DLD1 (cell line): ENCODE results near the gene FAM217B.

ENCODE experiments used
- in situ Hi-C: cut with HindIII; loops from 2 replicates; pipeline ENCODE4 v1.10.0; 2017; ENCODE audit warnings: low sequenced_read_pairs

The FAM217B gene, protein sequence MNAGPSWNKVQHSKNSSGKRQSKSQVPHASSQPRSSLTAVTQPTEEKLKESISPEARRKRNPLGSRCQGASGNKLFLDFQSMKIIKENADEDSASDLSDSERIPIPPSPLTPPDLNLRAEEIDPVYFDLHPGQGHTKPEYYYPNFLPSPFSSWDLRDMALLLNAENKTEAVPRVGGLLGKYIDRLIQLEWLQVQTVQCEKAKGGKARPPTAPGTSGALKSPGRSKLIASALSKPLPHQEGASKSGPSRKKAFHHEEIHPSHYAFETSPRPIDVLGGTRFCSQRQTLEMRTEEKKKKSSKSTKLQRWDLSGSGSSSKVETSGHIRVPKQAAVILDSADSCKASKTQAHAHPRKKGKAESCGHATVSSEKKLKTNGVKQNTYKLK

GRCh38 chr20:59940129-59940955 is at the start of gene FAM217B, which contains the start of gene PPP1R3D:
Gene FAM217B (plus strand): TSS chr20:59940389. CDS start chr20:59943944, 3,555 bp downstream.
Gene PPP1R3D (minus strand): TSS chr20:59940305. CDS start chr20:59939931, 374 bp downstream.
- in situ Hi-C loops: no loop called here

DNA sequence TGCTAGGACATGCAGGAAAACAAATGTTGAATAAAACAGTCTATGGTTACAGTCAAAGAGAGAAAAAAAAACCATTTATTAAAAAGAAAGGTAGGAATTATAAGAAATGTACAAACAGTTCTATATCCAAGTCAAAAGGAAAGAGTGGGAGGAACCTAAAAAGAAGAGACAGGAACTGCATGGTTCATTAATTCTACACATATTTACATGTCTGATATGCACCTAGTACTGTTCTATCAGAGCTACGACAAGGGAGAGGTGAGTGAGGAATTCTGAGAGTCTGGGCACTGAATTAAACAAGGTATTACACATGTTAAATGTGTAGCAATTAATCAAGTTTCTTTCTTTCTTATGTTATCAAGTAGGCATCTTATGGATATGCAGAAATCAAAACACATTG is 48.6 kb upstream of the FAM217B start:
- in situ Hi-C loops: no loop called here

GRCh38 chr20:59895908-59896307 is 44.3 kb upstream of the FAM217B start:
- in situ Hi-C loops: no loop called here

DNA sequence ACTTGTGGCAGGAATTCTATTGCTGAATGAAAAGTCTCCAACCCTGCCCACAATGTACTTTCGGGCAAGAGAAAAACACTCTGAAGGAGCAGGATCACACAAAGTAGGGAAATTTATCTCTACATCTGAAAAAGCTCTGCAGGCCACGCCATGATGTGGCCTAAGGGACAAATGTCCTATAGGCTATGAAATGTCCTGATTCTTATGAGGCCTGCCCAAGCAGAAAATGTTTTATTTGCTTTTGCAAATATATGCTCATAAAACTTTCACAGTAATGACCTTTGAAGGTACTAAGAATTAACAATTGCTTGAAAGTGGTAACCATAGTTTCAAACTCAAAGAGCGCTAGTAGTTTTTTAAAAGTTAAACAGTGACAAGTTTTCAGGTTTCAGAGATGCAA is 37.7 kb upstream of the FAM217B start:
- in situ Hi-C loops: no loop called here

DNA sequence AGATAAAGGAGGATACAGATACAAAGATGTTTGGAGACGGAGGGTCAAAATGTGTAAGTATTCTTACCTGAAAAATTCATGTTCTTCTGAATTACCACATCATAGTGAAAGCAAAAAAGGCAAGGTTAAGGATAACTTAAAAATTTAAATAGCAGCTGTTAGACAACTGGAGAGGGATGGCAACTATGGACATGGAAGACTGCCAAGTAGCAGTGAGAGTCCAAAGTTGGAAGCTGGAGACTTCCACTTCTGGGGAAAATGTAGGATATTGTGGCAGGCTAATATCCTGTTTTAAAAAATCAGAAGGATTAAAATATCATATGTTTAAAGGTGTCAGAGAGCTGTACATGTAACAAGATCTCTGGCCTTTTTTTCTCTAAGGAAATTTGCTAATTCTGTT is 36.6 kb upstream of the FAM217B start:
- in situ Hi-C loops: no loop called here

GRCh38 chr20:59908855-59909254 is 31.3 kb upstream of the FAM217B start:
- in situ Hi-C loops: no loop called here

DNA sequence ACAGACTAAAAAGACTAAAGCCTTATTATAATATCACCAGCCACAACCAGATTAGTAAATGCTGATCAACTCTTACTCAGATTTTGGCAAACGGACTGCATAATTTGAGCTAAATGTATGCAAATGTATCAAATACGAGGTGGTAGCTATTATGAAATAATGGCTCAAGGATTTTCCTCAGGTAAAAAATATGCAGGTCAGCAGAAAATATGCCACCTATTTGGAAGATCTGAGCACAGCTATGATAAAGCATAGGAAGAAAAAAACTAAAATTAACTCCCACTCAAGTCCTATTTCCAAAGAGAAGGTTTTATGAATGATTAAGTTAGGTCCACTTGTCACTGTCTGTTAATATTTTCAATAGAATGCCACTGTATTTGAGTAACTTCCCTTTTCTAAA is 29.1 kb upstream of the FAM217B start:
- in situ Hi-C loops: no loop called here

- in situ Hi-C loops: no loop called here
These were observed 27.6 kb upstream of the FAM217B start for GRCh38 chr20:59912609-59913008.

DNA sequence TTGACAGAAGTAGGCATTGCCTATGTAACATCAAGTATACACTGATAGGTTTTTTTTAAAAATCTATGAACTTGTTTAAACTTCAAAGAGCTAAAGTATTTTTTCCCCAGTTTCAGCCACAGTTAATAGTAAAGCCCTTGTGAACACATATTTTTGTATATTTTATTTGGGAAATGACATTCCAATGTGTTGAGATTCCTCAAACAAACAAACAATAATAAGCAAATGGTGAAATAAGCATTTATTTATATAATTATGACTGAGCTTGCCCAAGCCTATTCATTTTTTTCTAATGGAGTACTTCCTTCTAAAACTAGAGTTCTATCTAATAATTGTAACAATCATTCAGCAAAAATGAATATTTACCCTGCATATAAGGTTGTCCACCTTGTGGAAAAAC is 19.2 kb upstream of the FAM217B start:
- in situ Hi-C loops: no loop called here

- in situ Hi-C loops: no loop called here
These were observed 16.7 kb upstream of the FAM217B start for GRCh38 chr20:59923514-59923913.

DNA sequence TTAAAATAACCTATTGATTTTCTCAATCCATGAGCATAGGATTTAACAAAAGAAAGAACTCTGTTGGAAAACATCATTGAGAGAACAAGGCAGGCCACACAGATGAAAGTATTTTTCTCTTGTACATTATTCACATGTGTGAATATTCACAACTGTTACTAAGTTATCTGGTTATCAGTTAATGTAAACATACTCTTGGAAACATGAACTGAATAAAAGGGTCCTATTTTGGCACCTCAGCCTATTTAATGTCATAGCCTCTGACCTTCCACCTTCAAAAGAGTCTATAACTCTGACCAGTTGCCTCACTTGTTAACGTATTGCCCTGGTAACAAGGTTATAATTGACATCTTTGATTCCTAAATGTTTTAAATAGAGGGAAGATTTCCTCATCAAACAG is 14.8 kb upstream of the FAM217B start:
- in situ Hi-C loops: no loop called here

DNA sequence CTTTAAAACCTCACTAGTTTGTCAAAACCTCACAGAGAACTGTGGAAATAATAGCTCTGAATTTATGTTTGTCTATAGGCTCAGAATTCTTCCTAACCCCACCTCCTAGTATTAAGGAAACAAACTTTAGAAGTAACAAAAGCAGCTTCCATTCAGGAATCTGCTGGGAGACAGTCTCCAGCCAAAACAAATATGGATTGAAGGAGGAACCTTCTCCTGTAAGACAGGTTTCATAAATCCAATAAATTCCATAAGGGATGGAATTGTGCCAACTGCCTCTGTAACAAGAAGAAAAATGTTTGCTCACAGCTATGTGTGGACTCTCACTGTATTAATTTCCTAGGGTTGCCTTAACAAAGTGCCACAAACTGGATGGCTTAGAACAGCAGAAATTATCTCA is 14.3 kb upstream of the FAM217B start:
- in situ Hi-C loops: no loop called here

- in situ Hi-C loops: no loop called here
These were observed 8.5 kb upstream of the FAM217B start for GRCh38 chr20:59931511-59932312.

DNA sequence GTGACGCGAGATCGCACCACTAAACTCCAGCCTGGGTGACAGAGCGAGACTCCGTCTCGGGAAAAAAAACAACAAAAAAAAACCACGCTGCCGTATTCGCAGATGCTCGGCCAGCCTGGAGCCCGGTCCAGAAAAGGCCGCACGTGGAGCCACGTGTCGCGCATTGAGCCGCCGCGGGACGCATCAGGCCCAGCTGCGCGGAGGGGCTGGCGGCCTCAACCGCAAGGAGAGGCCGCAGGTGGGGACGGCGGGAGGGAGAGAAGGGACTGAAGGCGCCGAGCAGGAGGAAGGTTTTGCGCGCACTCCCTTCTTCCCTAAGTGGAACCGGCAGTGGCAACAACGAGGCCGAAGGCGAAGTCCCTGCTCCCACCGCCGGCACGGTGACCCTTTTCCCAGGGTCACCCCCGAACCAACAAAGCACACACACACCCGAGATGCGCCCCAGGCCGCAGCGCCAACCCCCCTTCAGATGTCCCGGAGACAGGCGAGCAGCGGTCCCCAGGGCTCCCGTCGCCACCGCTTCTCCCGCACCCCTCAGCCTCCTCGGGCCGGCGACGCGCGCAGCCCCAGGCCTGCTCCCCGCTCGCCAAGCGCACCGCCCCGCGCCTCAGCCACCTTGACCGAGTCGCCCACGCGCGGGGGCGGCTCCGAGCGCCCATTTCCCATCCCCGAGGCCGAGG is 7.4 kb upstream of the FAM217B start:
- in situ Hi-C loops: no loop called here

DNA sequence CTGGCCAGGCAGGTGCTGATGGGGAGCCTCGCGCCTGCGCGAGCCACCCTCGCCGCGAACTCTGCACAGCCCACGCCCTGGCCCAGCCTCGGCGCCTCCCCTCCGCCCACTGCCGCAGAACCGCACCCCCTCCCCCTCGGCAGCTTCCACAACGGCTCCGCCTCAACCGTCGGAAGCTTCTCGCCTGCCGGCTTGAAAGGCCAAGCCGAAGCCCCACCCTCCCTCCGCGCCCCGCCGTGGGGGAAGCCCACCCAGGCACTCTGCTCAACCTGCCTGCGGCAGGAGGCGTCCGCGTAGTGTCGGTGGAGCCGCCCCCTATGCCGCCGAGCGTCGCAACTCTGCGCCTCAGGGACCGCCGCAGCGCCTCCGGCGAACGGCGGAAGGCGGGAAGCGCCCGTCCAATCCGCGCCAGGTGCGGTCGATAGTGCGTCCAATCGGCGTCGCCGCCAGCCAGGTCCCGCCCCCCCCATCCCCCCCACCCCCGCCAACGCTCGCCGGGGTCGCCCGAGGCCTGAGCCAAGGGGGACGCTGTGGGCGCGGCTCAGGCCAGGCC is 6.8 kb upstream of the FAM217B start, which contains the start of gene SYCP2:
Gene SYCP2, minus strand, starts transcription at position 342 of the 553 bp plus-strand sequence. CDS start 11,224 bp downstream, outside the sequence.
- in situ Hi-C loops: no loop called here

DNA sequence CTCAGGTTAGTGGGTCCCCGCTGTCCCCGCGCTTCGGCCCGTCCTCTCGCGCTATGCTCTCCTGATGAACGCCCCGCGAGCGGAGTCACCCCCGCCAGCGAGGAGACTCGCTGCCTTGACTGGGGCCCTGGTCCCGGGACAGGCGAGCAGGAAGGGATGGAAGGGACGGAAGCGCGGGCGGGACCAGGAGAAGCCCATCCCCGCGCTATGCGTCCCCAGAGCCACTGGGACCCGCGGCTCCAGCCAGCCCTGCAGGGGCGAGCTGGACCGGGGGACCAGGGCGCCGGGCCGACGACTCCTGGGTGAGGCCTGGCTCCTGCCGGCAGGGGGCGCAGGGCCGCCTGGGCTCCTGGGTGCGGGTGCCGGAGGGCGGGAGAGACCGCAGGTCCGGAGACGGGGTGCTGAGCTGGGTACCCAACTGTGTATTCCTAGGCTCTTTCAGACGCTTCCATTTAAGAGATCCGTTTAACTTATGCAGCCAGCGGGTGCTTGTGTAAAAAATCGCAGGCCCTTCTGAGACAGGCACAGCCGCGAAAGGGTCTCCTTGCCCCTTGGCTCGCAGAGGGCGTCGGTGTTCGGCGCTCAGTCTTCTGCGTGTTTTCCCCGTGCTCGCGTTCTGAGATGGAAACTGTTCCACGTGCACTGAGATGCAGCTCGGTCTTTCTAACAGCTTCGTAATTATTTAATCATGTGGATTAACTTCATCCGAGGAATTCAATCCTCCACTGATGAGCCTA is 6.2 kb upstream of the FAM217B start:
- in situ Hi-C loops: no loop called here

DNA sequence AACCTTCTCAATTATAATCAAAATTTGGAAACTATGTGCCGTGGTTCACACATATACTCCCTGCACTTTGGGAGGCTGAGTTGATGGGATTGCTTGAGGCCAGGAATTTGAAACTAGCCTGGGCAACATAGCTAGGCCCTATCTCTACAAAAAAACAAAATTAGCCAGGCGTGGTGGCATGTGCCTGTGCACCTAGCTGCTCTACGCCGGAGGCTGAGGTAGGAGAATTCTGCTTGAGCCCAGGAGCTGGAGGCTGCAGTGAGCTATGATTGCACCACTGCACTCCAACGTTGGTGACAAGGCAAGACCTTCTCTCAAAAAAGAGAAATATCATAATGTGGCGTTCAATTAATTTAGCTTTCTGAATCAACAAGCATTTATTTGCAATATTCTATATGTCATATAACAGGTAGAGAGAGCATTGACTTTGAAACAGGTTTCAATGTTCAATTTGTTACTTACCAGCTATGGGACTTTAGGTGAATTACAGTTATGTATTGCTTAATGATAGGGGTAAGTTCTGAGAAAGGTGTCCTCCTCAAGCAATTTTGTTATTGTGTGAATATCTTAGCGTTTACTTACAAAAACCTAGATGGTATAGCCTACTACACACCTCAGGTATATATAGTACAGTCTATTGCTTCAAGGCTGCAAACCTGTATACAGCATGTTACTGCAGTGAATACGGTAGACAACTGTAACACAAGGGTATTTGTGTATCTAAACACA is 4.6 kb upstream of the FAM217B start:
- in situ Hi-C loops: no loop called here

GRCh38 chr20:59936409-59936808 is 3.8 kb upstream of the FAM217B start:
- in situ Hi-C loops: no loop called here

- in situ Hi-C loops: no loop called here
These were observed 3.0 kb upstream of the FAM217B start for GRCh38 chr20:59937150-59937549.
